Testis (tissue), 2 donors: ENCODE data around the gene RPP25L.

Experiments
- POLR2A ChIP-seq: fragments of 450-650 bp; IDR thresholded peaks from one replicate; pipeline ENCODE4 v1.6.1; 2017; ENCODE audit warnings: antibody characterized with exemption, mild to moderate bottlenecking, moderate library complexity
- TF ChIP-seq, protein P1 (sequence below), 3 experiments: fragments of 450-650 bp in 2 of 3; fragments of 200-600 bp in 1 of 3; sonication (generic) in 1 of 3; IDR thresholded peaks; one replicate each; pipeline ENCODE4 v1.5.1; 2016 to 2019; ENCODE audit warnings: antibody characterized with exemption in 3 of 3, mild to moderate bottlenecking in 2 of 3, moderate library complexity in 1 of 3

- TF ChIP-seq, protein P1, sequence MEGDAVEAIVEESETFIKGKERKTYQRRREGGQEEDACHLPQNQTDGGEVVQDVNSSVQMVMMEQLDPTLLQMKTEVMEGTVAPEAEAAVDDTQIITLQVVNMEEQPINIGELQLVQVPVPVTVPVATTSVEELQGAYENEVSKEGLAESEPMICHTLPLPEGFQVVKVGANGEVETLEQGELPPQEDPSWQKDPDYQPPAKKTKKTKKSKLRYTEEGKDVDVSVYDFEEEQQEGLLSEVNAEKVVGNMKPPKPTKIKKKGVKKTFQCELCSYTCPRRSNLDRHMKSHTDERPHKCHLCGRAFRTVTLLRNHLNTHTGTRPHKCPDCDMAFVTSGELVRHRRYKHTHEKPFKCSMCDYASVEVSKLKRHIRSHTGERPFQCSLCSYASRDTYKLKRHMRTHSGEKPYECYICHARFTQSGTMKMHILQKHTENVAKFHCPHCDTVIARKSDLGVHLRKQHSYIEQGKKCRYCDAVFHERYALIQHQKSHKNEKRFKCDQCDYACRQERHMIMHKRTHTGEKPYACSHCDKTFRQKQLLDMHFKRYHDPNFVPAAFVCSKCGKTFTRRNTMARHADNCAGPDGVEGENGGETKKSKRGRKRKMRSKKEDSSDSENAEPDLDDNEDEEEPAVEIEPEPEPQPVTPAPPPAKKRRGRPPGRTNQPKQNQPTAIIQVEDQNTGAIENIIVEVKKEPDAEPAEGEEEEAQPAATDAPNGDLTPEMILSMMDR (IDR thresholded peaks at IDR 0.05) = peak; percentile 6 to 47 (median 13)
- no peak for TF ChIP-seq POLR2A
Observed at GRCh38 chr9:34646211-34647083, 34.5 kb upstream of the RPP25L start, which contains the start of gene GALT.
